Heart left ventricle (tissue), 16 donors: Measurements from ENCODE around the gene RCBTB1. TPM values are rescaled to one million over a fixed set of nuclear protein-coding genes. Genes with fewer than 3 reads are reported as not detected.

Source experiments
- ATAC-seq, 4 donors: fragments of 200-7000 bp; cut with Tn5 transposase; one replicate each; pipeline ENCODE4 v1.9.1; 2020 to 2022; ENCODE audit warnings: moderate library complexity in 4 of 4, mild to moderate bottlenecking in 3 of 4, moderate number of reproducible peaks in 1 of 4
- DNase-seq, 5 donors: peaks; one replicate each; pipeline ENCODE4 v3.0.0-alpha.2; 2020
- H3K27ac ChIP-seq, 12 donors: fragments of 200-600 bp; sonication (generic) in 4 of 12; one replicate each; pipeline versions ENCODE4 v1.5.0 to v1.8.0; 2016 to 2022; ENCODE audit warnings: mild to moderate bottlenecking in 2 of 12
- H3K27me3 ChIP-seq, 9 donors: fragments of 200-600 bp; sonication (generic) in 2 of 9; one replicate each; pipeline versions ENCODE4 v1.5.1 to v1.8.0; 2016 to 2022; ENCODE audit warnings: mild to moderate bottlenecking in 3 of 9
- H3K36me3 ChIP-seq, 9 donors: fragments of 200-600 bp; sonication (generic) in 2 of 9; one replicate each; pipeline versions ENCODE4 v1.5.0 to v1.8.0; 2018 to 2022; ENCODE audit warnings: mild to moderate bottlenecking in 2 of 9
- H3K4me1 ChIP-seq, 12 donors: fragments of 200-600 bp; sonication (generic) in 4 of 12; one replicate each; pipeline versions ENCODE4 v1.5.0 to v1.8.0; 2016 to 2022; ENCODE audit warnings: mild to moderate bottlenecking in 3 of 12
- H3K4me3 ChIP-seq, 12 donors: fragments of 200-600 bp; sonication (generic) in 4 of 12; one replicate each; pipeline versions ENCODE4 v1.5.0 to v1.8.0; 2017 to 2022; ENCODE audit warnings: mild to moderate bottlenecking in 9 of 12, moderate library complexity in 4 of 12
- H3K9me3 ChIP-seq, 12 donors: fragments of 200-600 bp; sonication (generic) in 4 of 12; one replicate each; pipeline versions ENCODE4 v1.5.0 to v1.8.0; 2016 to 2022; ENCODE audit warnings: mild to moderate bottlenecking in 1 of 12
- CTCF ChIP-seq, 12 donors: fragments of 200-600 bp; sonication (generic) in 4 of 12; IDR thresholded peaks; one replicate each; pipeline versions ENCODE4 v1.5.0 to v1.8.0; 2018 to 2022; ENCODE audit warnings: antibody characterized with exemption in 12 of 12, mild to moderate bottlenecking in 5 of 12
- POLR2A ChIP-seq, 2 donors: fragments of 450-650 bp; IDR thresholded peaks; one replicate each; pipeline ENCODE4 v1.6.1; 2017; ENCODE audit warnings: antibody characterized with exemption in 2 of 2, mild to moderate bottlenecking in 2 of 2, moderate library complexity in 2 of 2
- WGBS, 4 donors: extraction: QIAGEN DNeasy Blood & Tissue Kit in 2 of 4; methylation state at CpG; one replicate each; pipeline versions ENCODE4 v1.1.5 to v1.1.7; 2013 to 2018; 5-methylcytosine and 5-hydroxymethylcytosine counted together
- intact Hi-C, 10 donors: fragments of 100-400 bp; cut with DNase I; formaldehyde crosslinking; loops; one replicate each; pipeline versions ENCODE4 v1.11.1 to v1.14.2; 2022
- polyA plus RNA-seq, 2 donors: library from polyadenylated mRNA; stranded (reverse); fragments of 200-250 nt; gene quantifications; one replicate each; pipeline ENCODE4 v1.2.3, GENCODE V29; 2013
- total RNA-seq, 9 donors: library from RNA; depleted of rRNA in 2 of 9; stranded (reverse); fragments of >200 nt in 2 of 9; fragmentation: NEBNext Ultra II Directional in 3 of 9; extraction: Animal tissue kit (Norgen Biotek cat#: 25700) in 3 of 9; gene quantifications; one replicate each; pipeline versions ENCODE4 v1.1.0 to v1.2.4, GENCODE V29; 2016 to 2023
- donor health status: ischemic (EF 13 %, LVEDD 7.1; RV severe dilation, severe dysfunction).
- donor health status: healthy with polysubstance abuse.
- donor health status: DM: no; HTN: yes; CAD: no.
- donor health status: DM: no; HTN: no; CAD: no.
- donor health status: ischemic (EF 25% LVEDD 6.9; RV normal size, moderate dysfunction).
- donor health status: ischemic (EF 25% LVEDD 5.7; RV mildly dilated, moderate dysfunction).
- donor health status: healthy.
- donor health status: DM: yes; HTN: yes; CAD: no.
- donor health status: ischemic (EF 35%, LVEDD 5.7; RV mildly dilated, moderate dysfunction).
- donor health status: nonischemic (EF 11% LVEDD 7.7; RV severe dilation, severe dysfunction).
- donor health status: DM: yes; HTN: yes; CAD: no.
- donor health status: PGD.
- donor health status: ischemic (EF 29% LVEDD 5.4; RV normal size, mild dysfunction).
- donor health status: nonischemic (EF 23%, LVEDD 6.1; RV moderate dilation, normal function).

The RCBTB1 gene
- total and polyA plus RNA-seq, 11 donors: 8.5 to 25.8 (median 16.2) TPM

- WGBS, 4 donors: 86 to 92% (median 90%) methylated on average over 10 of the region's 10 CpGs
- Histone ChIP-seq H3K4me3 (no peak overlapping the region), H3K4me1 (no peaks in the 10 kb centered on the region), H3K36me3 (peaks cover 0 to 93% (median 77%) of the 10 kb centered on the region in 9 donors), H3K27me3 (no peaks in the 10 kb centered on the region), H3K9me3 (no peaks in the 10 kb centered on the region), H3K27ac (peak overlapping the region in 1 of 12 donors; percentile 76)
- intact Hi-C loops: no loop called here
- TF ChIP-seq CTCF (IDR thresholded peaks at IDR 0.05) (no peak), POLR2A (IDR thresholded peaks at IDR 0.05) (no peak)
- DNase-seq (no peak), ATAC-seq (peak in 2 of 4 donors; percentile 31 to 52)
Observed at GRCh38 chr13:49550942-49551644, 34.3 kb downstream of the RCBTB1 start.

- H3K27ac ChIP-seq: no peak overlapping the region
- peaks cover 0 to 94% (median 76%) of the 10 kb centered on the region in 9 donors for H3K36me3 ChIP-seq
- TF ChIP-seq CTCF (IDR thresholded peaks at IDR 0.05): peak in 1 of 12 donors; percentile 11
- no peak for TF ChIP-seq POLR2A (IDR thresholded peaks at IDR 0.05)
- intact Hi-C loops: loop anchor here in 1 of 10 donors (10.0 kb wide), 1 partner anchor 54 kb away; the partner anchor contains the start of gene PHF11
- ATAC-seq (no peak), DNase-seq (no peak)
- no peaks in the 10 kb centered on the region for H3K4me1 ChIP-seq
- no peaks in the 10 kb centered on the region for H3K9me3 ChIP-seq
- H3K27me3 ChIP-seq: no peaks in the 10 kb centered on the region
- no peak overlapping the region for H3K4me3 ChIP-seq
- 80 to 86% (median 84%) methylated on average over 15 of the region's 15 CpGs for WGBS, 4 donors
Observed at GRCh38 chr13:49549289-49549688, 36.1 kb downstream of the RCBTB1 start.

- Histone ChIP-seq H3K27ac (no peak overlapping the region), H3K27me3 (no peaks in the 10 kb centered on the region), H3K9me3 (no peaks in the 10 kb centered on the region), H3K4me1 (no peaks in the 10 kb centered on the region), H3K36me3 (peaks cover 0 to 97% (median 76%) of the 10 kb centered on the region in 9 donors), H3K4me3 (no peak overlapping the region)
- intact Hi-C loops: loop anchor here in 1 of 10 donors (10.0 kb wide), 1 partner anchor 52 kb away; the partner anchor contains the start of gene PHF11
- no peak for DNase-seq
- WGBS, 4 donors: 87 to 96% (median 94%) methylated on average over 9 of the region's 9 CpGs
- ATAC-seq: no peak
- TF ChIP-seq POLR2A (IDR thresholded peaks at IDR 0.05): no peak
- TF ChIP-seq CTCF (IDR thresholded peaks at IDR 0.05): no peak
Observed at GRCh38 chr13:49546561-49546960, 38.8 kb downstream of the RCBTB1 start.

- DNase-seq: no peak
- WGBS, 4 donors: 85 to 91% (median 88%) methylated on average over 4 of the region's 4 CpGs
- no peak for TF ChIP-seq POLR2A (IDR thresholded peaks at IDR 0.05)
- no peak for TF ChIP-seq CTCF (IDR thresholded peaks at IDR 0.05)
- no peak for ATAC-seq
- Histone ChIP-seq H3K27me3 (no peaks in the 10 kb centered on the region), H3K9me3 (no peaks in the 10 kb centered on the region), H3K27ac (no peak overlapping the region), H3K36me3 (peaks cover 0 to 98% (median 79%) of the 10 kb centered on the region in 9 donors), H3K4me1 (peaks cover 0 to 4% (median 0%) of the 10 kb centered on the region in 12 donors), H3K4me3 (no peak overlapping the region)
- intact Hi-C loops: loop anchor here in 1 of 10 donors (10.0 kb wide), 1 partner anchor 51 kb away; the partner anchor contains the start of gene PHF11
Observed at GRCh38 chr13:49545661-49546060, 39.7 kb downstream of the RCBTB1 start.
